GM19468 (cell line): ENCODE measurements around the gene CDK11B.
"Not testable (repeated sequence)": the region's sequence is repeated elsewhere in the genome, so short reads cannot be mapped to it uniquely, and the experiment has no call there.

ENCODE experiments used
- ATAC-seq: cut with Tn5 transposase; IDR thresholded peaks from one replicate; pipeline ENCODE4 v1.9.1; 2021; ENCODE audit warnings: mild to moderate bottlenecking, moderate library complexity, moderate number of reproducible peaks; ENCODE audit not compliant: unreplicated experiment; ENCODE audit errors: extremely low read depth

Gene CDK11B

GRCh38 chr1:1664941-1665814 is 6.4 kb upstream of the CDK11B start:
- no peak for ATAC-seq

DNA sequence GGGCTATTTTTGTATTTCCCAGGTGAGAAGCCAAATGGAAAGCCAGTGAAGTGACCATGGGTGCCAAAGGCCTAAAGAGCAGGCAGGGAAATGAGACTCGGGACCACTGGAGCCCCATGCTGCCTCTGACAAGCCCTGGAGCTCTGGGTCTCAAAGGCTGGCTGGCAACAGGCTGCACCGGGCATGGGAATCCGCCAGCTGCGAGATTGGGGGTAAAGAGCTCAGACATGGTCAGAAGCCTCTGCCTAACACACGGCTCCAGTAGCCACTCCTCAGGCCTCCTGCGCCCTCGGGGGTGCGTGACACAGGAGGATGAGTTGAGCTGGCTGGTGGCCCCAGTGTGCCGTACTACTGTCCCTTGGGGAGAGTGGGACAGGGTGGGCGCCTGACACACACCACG is 5.5 kb upstream of the CDK11B start:
- not testable (repeated sequence) for ATAC-seq

- not testable (repeated sequence) for ATAC-seq
These were observed 4.2 kb upstream of the CDK11B start for GRCh38 chr1:1662830-1663560.

- ATAC-seq, result not testable (repeated sequence)
These were observed 3.6 kb upstream of the CDK11B start for GRCh38 chr1:1662392-1662791.

DNA sequence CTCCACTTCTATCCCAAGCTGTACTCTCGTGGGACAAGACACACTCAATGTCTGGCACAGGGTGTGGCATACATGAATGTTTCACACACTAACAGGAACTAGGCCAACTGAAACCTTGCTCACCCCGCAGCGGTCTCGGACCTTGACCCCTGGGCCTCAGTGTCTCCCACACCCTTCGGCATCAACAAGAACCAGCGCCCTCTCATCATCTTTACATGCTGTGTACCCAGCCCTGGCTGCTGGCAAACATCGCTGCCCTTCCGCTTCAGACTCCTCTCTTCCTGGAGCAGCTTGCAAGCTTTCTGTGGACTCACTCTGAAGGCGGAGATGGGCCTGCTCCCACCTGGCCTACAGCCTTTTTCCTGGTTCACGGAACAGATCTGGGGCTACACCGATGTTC is 10.5 kb downstream of the CDK11B start:
- ATAC-seq, result not testable (repeated sequence)

DNA sequence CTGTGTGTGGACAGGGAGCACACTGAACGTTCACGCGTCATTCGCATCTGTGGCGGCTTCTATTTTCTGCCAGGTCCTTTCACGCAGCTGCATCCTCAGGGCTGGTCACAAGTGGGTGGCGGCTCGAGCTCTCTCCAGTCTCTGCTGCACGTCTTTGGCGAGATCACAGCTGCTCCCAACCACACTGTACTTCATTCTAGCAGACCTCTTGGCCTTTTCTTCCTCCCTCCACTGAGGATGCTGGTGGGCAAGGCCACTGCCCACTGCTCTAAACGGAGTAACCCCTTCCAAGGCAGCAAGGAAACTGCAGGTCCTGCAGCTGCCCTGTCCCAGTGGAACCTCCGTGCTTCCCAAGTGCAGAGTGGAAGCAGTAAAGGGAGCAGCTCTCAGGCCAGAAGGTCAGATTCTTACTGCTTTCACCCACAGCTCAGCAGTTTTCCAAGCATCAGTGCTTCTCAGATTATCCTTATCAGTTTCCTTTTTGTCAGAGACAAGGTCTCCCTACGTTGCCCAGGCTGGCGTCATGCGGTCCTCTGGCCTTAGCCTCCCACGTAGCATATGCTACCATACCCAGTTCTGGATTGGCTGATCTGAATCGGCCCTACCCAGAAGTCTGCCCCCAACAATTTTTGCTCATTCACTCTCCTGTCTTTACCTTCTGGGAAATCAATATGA is 11.1 kb downstream of the CDK11B start:
- ATAC-seq, result not testable (repeated sequence)

GRCh38 chr1:1646326-1646725 is 12.5 kb downstream of the CDK11B start:
- not testable (repeated sequence) for ATAC-seq

DNA sequence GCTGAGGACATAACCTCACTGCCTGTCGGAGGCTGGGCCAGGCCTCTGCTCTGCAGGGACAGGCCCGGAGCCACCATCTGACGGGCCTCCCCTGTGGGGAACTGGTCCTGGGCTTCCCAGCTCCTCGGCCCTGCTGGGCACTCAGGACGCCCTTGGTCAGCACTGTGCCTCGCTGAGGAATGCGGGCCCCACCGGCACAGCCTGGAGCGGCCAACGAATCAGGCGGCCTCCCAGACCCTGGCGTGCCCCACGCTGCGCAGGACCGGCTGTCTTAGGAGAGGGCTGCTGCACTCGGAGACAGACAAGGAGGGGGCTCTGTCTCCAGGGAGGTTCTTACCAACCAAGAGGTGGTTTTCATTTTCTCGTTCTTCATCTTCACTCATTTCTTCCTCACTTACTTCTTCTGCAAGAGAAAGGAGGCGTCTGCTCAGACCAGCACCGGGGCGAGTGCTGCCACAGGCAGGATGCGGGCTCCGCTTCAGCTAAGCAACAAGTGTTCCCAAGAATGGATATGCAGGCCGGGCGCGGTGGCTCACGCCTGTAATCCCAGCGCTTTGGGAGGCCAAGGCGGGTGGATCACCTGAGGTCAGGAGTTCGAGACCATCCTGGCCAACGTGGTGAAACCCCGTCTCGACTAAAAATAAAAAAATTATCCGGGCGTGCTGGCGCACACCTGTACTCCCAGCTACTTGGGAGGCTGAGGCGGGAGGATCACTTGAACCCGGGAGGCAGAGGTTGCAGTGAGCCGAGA is 17.9 kb downstream of the CDK11B start:
- ATAC-seq, result not testable (repeated sequence)

- not testable (repeated sequence) for ATAC-seq
These were observed 18.7 kb downstream of the CDK11B start for GRCh38 chr1:1640081-1640480.

DNA sequence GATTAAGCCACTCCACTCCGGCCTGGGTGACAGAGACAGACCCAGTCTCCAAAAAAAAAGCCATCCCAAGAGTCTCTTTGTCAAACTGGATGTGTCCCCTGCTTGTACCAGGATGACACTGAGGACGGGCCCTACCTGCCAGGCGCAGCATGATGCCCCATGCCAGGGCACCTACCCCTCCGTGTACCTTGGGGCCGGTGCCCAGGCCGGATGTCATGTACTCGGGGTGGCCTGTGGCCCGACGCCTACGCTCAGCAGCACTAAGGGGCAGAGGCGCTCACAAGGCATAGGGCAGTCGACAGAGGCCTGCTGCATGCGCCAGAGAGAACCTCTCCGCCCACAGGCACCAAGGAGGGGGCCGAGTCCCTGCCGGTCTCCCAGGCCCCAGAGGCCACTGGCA is 19.4 kb downstream of the CDK11B start:
- not testable (repeated sequence) for ATAC-seq

- not testable (repeated sequence) for ATAC-seq
These were observed 20.3 kb downstream of the CDK11B start for GRCh38 chr1:1638528-1638927.

- ATAC-seq, result not testable (repeated sequence)
These were observed 21.3 kb downstream of the CDK11B start for GRCh38 chr1:1637479-1637875.

GRCh38 chr1:1636621-1637478 is 22.0 kb downstream of the CDK11B start:
- not testable (repeated sequence) for ATAC-seq

- not testable (repeated sequence) for ATAC-seq
These were observed 24.2 kb downstream of the CDK11B start for GRCh38 chr1:1634613-1635012.

DNA sequence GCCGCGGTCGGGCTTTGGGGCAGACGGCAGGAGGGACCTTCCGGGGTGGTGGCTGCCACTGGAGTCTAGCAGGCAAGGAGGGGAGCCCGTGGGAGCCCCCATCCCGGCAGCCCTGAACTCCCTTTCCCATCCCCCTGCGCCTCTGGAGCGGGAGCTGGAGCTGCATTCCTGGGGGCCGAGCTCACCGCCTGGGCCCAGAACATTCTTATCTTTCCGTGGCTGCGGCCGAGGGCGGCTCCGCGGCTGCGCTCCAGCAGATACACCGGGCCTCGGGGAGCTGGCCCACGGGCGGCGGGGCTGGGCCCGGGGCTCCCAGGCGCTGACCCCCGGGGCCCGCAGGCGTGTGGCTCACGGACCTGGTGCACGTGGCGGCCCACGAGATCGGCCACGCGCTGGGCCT is 25.4 kb downstream of the CDK11B start:
- not testable (repeated sequence) for ATAC-seq

DNA sequence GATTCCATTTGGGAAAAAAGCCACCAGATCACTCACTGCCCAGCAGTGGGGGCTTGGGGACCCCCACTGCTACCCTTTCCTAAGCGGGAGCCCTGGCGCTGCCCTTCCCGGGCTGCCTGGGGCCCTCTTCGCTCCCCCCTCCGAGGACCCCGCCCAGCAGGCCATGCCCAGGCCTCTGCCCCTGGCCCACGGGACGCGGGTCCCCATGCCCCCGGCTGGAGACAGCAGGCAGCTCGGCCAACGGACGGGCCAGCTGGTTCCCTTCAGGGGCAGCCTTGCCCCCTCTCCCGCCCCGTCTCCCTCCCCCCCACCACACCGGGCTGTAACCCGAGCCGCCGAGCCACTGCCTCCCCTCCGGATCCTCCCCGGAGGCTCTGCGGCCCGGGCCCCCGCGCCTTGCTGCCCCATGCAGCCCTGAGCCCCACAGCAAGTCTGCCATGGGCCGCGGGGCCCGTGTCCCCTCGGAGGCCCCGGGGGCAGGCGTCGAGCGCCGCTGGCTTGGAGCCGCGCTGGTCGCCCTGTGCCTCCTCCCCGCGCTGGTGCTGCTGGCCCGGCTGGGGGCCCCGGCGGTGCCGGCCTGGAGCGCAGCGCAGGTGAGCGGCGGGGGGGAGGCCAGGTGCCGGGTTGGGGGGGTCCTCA is 26.9 kb downstream of the CDK11B start, which contains the start of gene MMP23B:
TSS of gene MMP23B (plus strand) at position 392 of the 639 bp plus-strand sequence. CDS start at position 438, 46 bp downstream.
- no peak for ATAC-seq

- no peak for ATAC-seq
These were observed 27.6 kb downstream of the CDK11B start for GRCh38 chr1:1630965-1631781.
